H9 (cell line): Measurements from ENCODE around the gene FEM1C. TPM values are rescaled to one million over a fixed set of nuclear protein-coding genes. Genes with fewer than 3 reads are reported as not detected.

ENCODE experiments used
- DNase-seq: peaks from one replicate; pipeline ENCODE4 v3.0.0-alpha.2; 2017
- H2AFZ ChIP-seq: one replicate; pipeline ENCODE4 v1.6.1; 2013; ENCODE audit warnings: mild to moderate bottlenecking, low read length, control low read depth, moderate library complexity
- H2AK5ac ChIP-seq: 2 replicates; pipeline ENCODE4 v1.6.1; 2013; ENCODE audit warnings: low read length, control low read depth, mixed read lengths; ENCODE audit not compliant: insufficient read length
- H2BK120ac ChIP-seq: one replicate; pipeline ENCODE4 v1.6.1; 2013; ENCODE audit warnings: low read depth, mild to moderate bottlenecking, low read length, control low read depth, inconsistent platforms; ENCODE audit not compliant: poor library complexity, severe bottlenecking
- H2BK12ac ChIP-seq: 2 replicates; pipeline ENCODE4 v1.6.1; 2013; ENCODE audit warnings: low read length, control low read depth, mixed read lengths, low read depth; ENCODE audit not compliant: insufficient read length
- H2BK15ac ChIP-seq: 2 replicates; pipeline ENCODE4 v1.6.1; 2013; ENCODE audit warnings: low read depth, low read length, control low read depth
- H2BK20ac ChIP-seq: one replicate; pipeline ENCODE4 v1.6.1; 2013; ENCODE audit warnings: low read depth, mild to moderate bottlenecking, low read length, control low read depth, inconsistent platforms; ENCODE audit not compliant: poor library complexity, severe bottlenecking
- H2BK5ac ChIP-seq: 2 replicates; pipeline ENCODE4 v1.6.1; 2013; ENCODE audit warnings: low read length, control low read depth, mixed read lengths; ENCODE audit not compliant: insufficient read length
- H3K14ac ChIP-seq: 2 replicates; pipeline ENCODE4 v1.6.1; 2013; ENCODE audit warnings: low read length, control low read depth; ENCODE audit not compliant: insufficient read depth
- H3K18ac ChIP-seq: 2 replicates; pipeline ENCODE4 v1.6.1; 2013; ENCODE audit warnings: low read depth, mild to moderate bottlenecking, mixed read lengths, low read length, control low read depth; ENCODE audit not compliant: insufficient read length
- H3K23ac ChIP-seq: 2 replicates; pipeline ENCODE4 v1.6.1; 2013; ENCODE audit warnings: low read length, control low read depth, mixed read lengths, low read depth; ENCODE audit not compliant: insufficient read length
- H3K23me2 ChIP-seq: 2 replicates; pipeline ENCODE4 v1.6.1; 2013; ENCODE audit warnings: low read depth, mild to moderate bottlenecking, mixed read lengths, low read length, control low read depth; ENCODE audit not compliant: insufficient read length, poor library complexity, severe bottlenecking
- H3K27ac ChIP-seq: 2 replicates; pipeline ENCODE4 v1.5.1; 2013; ENCODE audit warnings: low read length, control low read depth, mixed read lengths, low read depth; ENCODE audit not compliant: insufficient read length
- H3K27me3 ChIP-seq: 2 replicates; pipeline ENCODE4 v1.6.1; 2013; ENCODE audit warnings: low read length, control low read depth, inconsistent platforms; ENCODE audit not compliant: insufficient read depth
- H3K4ac ChIP-seq: 2 replicates; pipeline ENCODE4 v1.6.1; 2013; ENCODE audit warnings: low read depth, mild to moderate bottlenecking, control low read depth, inconsistent platforms, low read length, moderate library complexity
- H3K4me1 ChIP-seq: 2 replicates; pipeline ENCODE4 v1.6.1; 2013; ENCODE audit warnings: low read length, control low read depth, inconsistent platforms; ENCODE audit not compliant: insufficient read depth
- H3K4me2 ChIP-seq: 2 replicates; pipeline ENCODE4 v1.6.1; 2013; ENCODE audit warnings: low read length, control low read depth, mixed read lengths; ENCODE audit not compliant: insufficient read length, insufficient read depth
- H3K56ac ChIP-seq: 2 replicates; pipeline ENCODE4 v1.6.1; 2013; ENCODE audit warnings: low read depth, mild to moderate bottlenecking, mixed read lengths, low read length, control low read depth; ENCODE audit not compliant: insufficient read length
- H3K79me1 ChIP-seq: 2 replicates; pipeline ENCODE4 v1.6.1; 2013; ENCODE audit warnings: low read depth, mild to moderate bottlenecking, moderate library complexity, low read length, control low read depth, inconsistent platforms; ENCODE audit not compliant: insufficient read depth, poor library complexity, severe bottlenecking
- H3K79me2 ChIP-seq: 2 replicates; pipeline ENCODE4 v1.6.1; 2013; ENCODE audit warnings: low read length, control low read depth, inconsistent platforms; ENCODE audit not compliant: insufficient read depth
- H3K9ac ChIP-seq: 2 replicates; pipeline ENCODE4 v1.6.1; 2013; ENCODE audit warnings: low read length, control low read depth, mixed read lengths; ENCODE audit not compliant: insufficient read length; ENCODE audit errors: extremely low read depth
- H3K9me3 ChIP-seq: one replicate; pipeline ENCODE4 v1.6.1; 2013; ENCODE audit warnings: low read depth, low read length, inconsistent platforms; ENCODE audit not compliant: control insufficient read depth
- H3T11ph ChIP-seq: one replicate; pipeline ENCODE4 v1.6.1; 2013; ENCODE audit warnings: mild to moderate bottlenecking, low read length, control low read depth, inconsistent platforms
- H4K20me1 ChIP-seq: one replicate; pipeline ENCODE4 v1.6.1; 2013; ENCODE audit not compliant: control insufficient read depth, insufficient read length, insufficient read depth
- H4K5ac ChIP-seq: 2 replicates; pipeline ENCODE4 v1.6.1; 2013; ENCODE audit warnings: low read depth, mild to moderate bottlenecking, mixed read lengths, low read length, control low read depth; ENCODE audit not compliant: insufficient read length
- H4K8ac ChIP-seq: replicated peaks from 2 replicates; pipeline ENCODE4 v1.6.1; 2013; ENCODE audit warnings: low read length, control low read depth, mixed read lengths, low read depth; ENCODE audit not compliant: insufficient read length
- H4K91ac ChIP-seq: 2 replicates; pipeline ENCODE4 v1.6.1; 2013; ENCODE audit warnings: low read depth, mild to moderate bottlenecking, moderate library complexity, mixed read lengths, low read length, control low read depth; ENCODE audit not compliant: insufficient read length
- H3K27ac Mint-ChIP-seq, 3 experiments: 2 replicates in 2 of 3; 3 replicates in 1 of 3; pipeline ENCODE4 v1.8.0; 2020 to 2021; ENCODE audit warnings: mixed read lengths in 3 of 3, mild to moderate bottlenecking in 1 of 3, moderate library complexity in 1 of 3
- H3K27me3 Mint-ChIP-seq: 2 replicates; pipeline ENCODE4 v1.8.0; 2021; ENCODE audit warnings: low read depth, mild to moderate bottlenecking, moderate library complexity, mixed read lengths
- H3K36me3 Mint-ChIP-seq, 3 experiments: 2 replicates in 2 of 3; 3 replicates in 1 of 3; pipeline ENCODE4 v1.8.0; 2020 to 2021; ENCODE audit warnings: low read depth in 3 of 3, mixed read lengths in 3 of 3; ENCODE audit not compliant: insufficient read depth in 1 of 3
- H3K4me1 Mint-ChIP-seq, 2 experiments: 2 replicates each; pipeline ENCODE4 v1.8.0; 2020; ENCODE audit warnings: mixed read lengths in 2 of 2
- H3K4me3 Mint-ChIP-seq, 2 experiments: 2 replicates in 1 of 2; 3 replicates in 1 of 2; pipeline ENCODE4 v1.8.0; 2020 to 2021; ENCODE audit warnings: mild to moderate bottlenecking in 2 of 2, mixed read lengths in 2 of 2, moderate library complexity in 1 of 2
- H3K9me3 Mint-ChIP-seq, 2 experiments: 2 replicates in 1 of 2; 3 replicates in 1 of 2; pipeline ENCODE4 v1.8.0; 2020; ENCODE audit warnings: mild to moderate bottlenecking in 2 of 2, mixed read lengths in 2 of 2, moderate library complexity in 1 of 2
- CTCF ChIP-seq: fragments of 200-600 bp; sonication (generic); conservative IDR thresholded peaks from 3 replicates; pipeline ENCODE4 v1.8.0; 2021; ENCODE audit warnings: antibody characterized with exemption, mild to moderate bottlenecking
- WGBS: extraction: QIAGEN DNeasy Blood & Tissue Kit; methylation state at CpG from one replicate; pipeline ENCODE4 v1.1.7; 2013; ENCODE audit warnings: missing lambda C conversion rate, low lambda C conversion rate, mixed read lengths; ENCODE audit not compliant: insufficient read length; ENCODE audit errors: extremely low coverage; 5-methylcytosine and 5-hydroxymethylcytosine counted together
- total RNA-seq: library from RNA; stranded (reverse); gene quantifications from 2 replicates; pipeline ENCODE4 v1.2.1, GENCODE V29; 2021

Gene FEM1C
- total RNA-seq, 1 experiment from 2014 or later: 15.2 TPM

- Histone ChIP-seq H3K9me3 (no peaks in the 10 kb centered on the region), H3K79me2 (peaks cover 29% of the 10 kb centered on the region; the same call in 1 of the 2 replicates), H2BK12ac (no peak overlapping the region), H3K27ac (peak overlapping the region; percentile 41), H4K91ac (no peak overlapping the region), H3K4me2 (peak overlapping the region; percentile 92), H2BK20ac (no peak overlapping the region), H3K14ac (peak overlapping the region; percentile 91), H3K4ac (peak overlapping the region; percentile 58; the same call in 1 of the 2 replicates), H2BK5ac (no peak overlapping the region), H3K23ac (no peak overlapping the region), H4K8ac (no peak overlapping the region), H4K5ac (no peak overlapping the region), H2AK5ac (no peak overlapping the region), H3K79me1 (peaks cover 4% of the 10 kb centered on the region), H3K9ac (peak overlapping the region; percentile 90), H3T11ph (no peak overlapping the region), H3K27me3 (no peaks in the 10 kb centered on the region), H3K23me2 (peaks cover 9% of the 10 kb centered on the region), H3K18ac (peak overlapping the region; percentile 95), H2AFZ (no peak overlapping the region), H2BK15ac (no peak overlapping the region), H4K20me1 (no peaks in the 10 kb centered on the region), H3K4me1 (no peaks in the 10 kb centered on the region; the same call in 1 of the 2 replicates), H2BK120ac (peak overlapping the region; percentile 92), H3K56ac (no peak overlapping the region)
- no peak for TF ChIP-seq CTCF
- Mint-ChIP-seq H3K4me3 (peak overlapping the region; percentile 94 to 99), H3K36me3 (peaks cover 24 to 44% (median 43%) of the 10 kb centered on the region in 3 experiments), H3K27me3 (no peaks in the 10 kb centered on the region), H3K4me1 (peaks cover 40 to 47% of the 10 kb centered on the region in 2 experiments), H3K9me3 (peaks cover 12 to 13% of the 10 kb centered on the region in 2 experiments; a peak in 4 of 5 replicates), H3K27ac (peak overlapping the region; percentile 96 to 97 (median 97))
- no peak for DNase-seq
- no CpG with 5 or more reads among the region's 20 CpGs for WGBS
These were observed 536 bp downstream of the FEM1C start for GRCh38 chr5:115544043-115544435.
